GM12873 (cell line): ENCODE measurements around the gene PPP1R12C.

ENCODE experiments used
- TF ChIP-seq, protein P1 (sequence below): IDR thresholded peaks from 2 replicates; pipeline ENCODE4 v1.5.1; 2012; ENCODE audit warnings: low read depth, mild to moderate bottlenecking, moderate library complexity, low read length, control low read depth; ENCODE audit not compliant: insufficient read depth; ENCODE audit errors: missing control alignments

PPP1R12C gene

DNA sequence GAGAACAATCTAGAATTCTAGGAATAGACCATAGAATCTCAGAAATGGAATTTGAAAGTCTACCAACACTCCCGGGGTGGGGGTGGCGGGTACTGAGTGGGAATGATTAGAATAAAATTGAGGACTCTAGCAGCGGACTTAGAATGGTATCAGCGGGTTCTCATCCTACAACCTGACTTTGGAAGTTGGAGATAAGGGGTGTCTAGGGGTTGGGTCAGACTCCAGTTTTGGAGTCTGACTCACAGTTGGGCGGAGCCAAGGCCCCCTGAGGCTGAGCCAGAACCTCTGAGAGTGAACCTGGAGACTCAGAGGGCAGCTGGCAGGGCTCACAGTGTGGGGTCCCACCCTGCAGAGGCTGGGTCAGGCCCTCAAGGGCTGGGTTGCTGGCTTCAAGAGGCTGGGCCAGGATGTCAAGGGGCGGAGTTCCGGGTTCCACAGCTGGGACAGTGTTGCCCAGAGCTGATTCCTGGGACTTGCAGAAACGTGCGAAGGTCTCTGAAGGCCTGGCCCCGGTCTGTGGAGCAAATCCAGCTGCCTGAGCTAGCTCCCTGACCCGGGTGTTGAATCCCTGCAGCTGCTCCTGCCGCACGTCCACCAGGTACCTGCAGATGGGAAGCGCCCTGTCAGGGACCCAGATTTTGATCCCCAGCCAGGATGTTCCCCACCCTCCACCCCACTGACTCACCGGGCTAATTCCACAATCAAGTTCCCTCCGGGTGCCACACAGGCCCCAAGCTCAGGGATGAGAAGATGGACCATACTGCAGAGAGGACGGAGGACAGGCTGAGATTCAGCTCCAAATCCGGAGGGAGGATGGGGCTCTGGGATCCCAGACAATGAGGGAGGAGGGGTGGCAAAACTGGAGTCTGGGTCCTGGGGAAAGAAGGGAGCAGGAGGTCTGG lies 41.7 kb upstream of the PPP1R12C start:
- TF ChIP-seq, protein P1, sequence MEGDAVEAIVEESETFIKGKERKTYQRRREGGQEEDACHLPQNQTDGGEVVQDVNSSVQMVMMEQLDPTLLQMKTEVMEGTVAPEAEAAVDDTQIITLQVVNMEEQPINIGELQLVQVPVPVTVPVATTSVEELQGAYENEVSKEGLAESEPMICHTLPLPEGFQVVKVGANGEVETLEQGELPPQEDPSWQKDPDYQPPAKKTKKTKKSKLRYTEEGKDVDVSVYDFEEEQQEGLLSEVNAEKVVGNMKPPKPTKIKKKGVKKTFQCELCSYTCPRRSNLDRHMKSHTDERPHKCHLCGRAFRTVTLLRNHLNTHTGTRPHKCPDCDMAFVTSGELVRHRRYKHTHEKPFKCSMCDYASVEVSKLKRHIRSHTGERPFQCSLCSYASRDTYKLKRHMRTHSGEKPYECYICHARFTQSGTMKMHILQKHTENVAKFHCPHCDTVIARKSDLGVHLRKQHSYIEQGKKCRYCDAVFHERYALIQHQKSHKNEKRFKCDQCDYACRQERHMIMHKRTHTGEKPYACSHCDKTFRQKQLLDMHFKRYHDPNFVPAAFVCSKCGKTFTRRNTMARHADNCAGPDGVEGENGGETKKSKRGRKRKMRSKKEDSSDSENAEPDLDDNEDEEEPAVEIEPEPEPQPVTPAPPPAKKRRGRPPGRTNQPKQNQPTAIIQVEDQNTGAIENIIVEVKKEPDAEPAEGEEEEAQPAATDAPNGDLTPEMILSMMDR: no peak

DNA sequence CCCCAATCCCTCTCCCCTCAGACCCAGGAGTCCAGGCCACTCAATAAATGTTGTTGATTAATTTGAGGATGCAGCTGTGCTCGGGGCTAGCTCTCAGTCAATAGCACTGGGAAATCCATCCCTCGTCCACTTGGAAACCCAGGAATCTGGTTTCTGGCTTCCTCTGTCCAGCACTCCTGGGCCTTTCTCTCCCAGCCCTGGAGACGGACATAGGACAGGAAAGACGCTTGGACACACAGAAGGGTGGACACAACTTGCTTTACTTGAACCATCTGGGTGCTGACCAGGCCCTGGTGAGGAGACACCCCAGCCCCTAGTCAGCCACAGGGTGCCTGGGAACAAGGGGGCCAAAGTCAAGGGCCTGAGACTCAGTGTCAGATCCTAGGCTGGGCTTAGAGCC lies 41.0 kb upstream of the PPP1R12C start:
- TF ChIP-seq, protein P1: no peak

DNA sequence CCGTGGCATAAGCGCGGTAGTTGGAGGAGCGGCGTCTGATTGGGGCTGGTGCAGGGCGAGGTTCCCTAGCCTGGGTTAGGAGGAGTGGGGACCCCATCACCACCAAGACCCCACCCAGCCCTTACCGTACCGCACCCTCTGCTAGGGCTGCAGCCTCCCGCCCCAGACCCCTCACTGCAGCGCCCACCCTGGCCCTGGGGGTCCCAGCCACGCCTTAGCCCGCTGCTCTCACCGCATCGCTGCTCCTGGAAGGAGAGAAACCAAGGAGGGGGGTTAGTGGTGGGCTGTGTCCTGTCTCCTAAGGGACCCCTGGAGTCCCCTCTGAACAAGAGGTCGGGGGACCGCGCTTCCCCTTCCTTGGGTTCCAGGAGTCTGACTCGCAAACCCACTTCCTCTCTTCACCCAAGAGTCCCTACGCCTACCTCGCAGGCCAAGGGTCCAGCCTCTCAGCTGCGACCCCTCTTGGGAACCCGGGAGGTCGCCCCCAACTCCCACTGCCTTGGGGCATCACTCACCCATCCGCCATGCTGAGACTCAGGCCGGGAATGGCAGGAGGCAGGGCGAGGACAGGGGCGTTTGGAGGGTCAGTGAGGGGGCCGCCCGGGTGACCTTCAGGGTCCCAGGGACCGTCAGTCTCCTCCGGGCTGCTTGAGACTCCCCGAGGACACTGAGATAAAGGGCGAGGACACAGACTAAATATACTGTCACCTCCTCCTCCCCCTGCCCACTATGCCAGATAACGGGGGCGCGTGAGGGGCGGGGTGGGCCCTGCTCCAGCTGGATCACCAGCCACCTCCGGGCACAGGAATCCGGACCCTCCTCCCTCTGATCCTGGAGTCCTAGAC lies 39.8 kb upstream of the PPP1R12C start, which contains the start of gene TNNI3:
Gene TNNI3 (minus strand): TSS at position 669 of the 845 bp plus-strand sequence. CDS start 143 bp downstream, at position 526.
- TF ChIP-seq, protein P1: no peak

DNA sequence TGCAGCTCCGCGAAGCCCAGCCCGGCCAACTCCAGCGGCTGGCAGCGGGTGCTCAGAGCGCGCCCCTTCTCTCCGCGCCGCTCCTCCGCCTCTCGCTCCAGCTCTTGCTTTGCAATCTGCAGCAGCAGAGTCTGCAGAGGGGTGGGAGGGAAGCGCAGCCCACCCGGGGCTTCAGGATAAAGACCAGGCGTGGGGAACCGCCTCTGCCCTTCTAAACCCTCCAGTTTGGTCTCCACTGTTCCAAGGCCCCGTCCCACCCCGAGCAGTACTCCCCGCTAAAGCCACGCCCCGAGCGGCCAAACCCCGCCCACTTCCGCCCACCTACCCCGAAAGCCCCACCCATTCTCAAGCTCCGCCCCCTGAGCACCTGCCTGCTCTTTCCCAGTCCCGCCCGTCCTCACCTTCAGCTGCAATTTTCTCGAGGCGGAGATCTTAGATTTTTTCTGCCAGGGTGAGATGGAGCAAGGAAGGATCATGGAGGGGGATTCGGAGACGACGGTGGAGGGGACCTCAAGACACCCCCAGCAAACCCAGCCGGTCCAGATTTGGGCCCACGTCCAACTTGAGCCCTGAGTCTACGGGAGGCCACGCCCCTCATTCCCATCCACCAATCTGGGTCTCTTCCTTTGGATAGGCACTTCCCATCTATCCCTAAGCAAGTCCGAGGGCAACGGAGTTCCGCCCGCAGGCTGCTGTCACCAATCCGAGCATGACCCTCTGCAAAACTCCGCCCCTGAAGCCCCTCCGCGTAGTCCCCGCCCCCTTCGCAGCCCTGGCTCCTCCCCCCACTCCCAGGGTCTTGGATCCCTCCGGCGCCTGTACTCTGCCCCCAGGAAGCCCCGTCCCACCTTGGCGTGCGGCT lies 39.0 kb upstream of the PPP1R12C start:
- TF ChIP-seq, protein P1: no peak

DNA sequence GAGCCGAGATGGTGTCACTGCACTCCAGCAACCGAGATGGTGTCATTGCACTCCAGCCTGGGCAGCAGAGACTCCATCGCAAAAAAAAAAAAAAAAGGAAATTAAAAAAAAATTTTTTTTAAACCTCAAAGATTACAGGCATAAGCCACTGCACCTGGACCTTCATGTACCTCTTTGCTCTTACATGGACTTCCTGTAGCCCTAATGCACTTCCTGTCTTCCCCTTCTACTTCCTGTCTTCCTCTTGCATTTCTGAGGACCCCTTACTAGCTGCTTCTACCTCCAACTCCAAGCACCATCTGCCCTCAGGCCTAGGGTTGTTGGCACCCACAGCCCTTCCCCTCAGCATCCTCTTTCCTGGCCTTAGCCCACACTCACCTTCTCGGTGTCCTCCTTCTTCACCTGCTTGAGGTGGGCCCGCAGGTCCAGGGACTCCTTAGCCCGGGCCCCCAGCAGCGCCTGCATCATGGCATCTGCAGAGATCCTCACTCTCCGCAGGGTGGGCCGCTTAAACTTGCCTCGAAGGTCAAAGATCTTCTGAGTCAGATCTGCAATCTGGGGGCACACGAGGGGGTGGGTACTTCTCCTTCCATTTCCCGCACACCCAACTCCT lies 36.3 kb upstream of the PPP1R12C start:
- TF ChIP-seq, protein P1: no peak

DNA sequence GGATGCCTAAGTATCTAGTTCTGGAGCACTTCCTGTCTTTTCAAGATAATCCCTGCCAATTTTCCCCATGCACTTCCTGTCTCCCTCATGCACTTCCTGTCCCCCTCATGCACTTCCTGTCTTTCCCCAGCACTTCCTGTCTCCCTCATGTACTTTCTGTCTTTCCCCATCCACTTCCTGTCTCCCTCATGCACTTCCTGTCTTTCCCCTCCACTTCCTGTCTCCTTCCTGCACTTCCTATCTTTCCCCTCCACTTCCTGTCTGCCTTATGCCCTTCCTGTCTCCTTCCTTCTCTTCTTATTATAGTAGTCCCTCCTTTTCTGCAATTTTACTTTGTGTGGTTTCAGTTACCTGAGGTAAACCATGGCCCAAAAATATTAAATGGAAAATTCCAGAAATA lies 34.6 kb upstream of the PPP1R12C start:
- TF ChIP-seq, protein P1: no peak
